CD4-positive, alpha-beta T cell treated with Interleukin-6 at 100 ng/mL for 8 hours (primary cell): ENCODE measurements around the gene HSD17B10.
A peak's percentile ranks its signal among the peaks of the same experiment; 100 is the strongest.
"Not testable (repeated sequence)": the region's sequence is repeated elsewhere in the genome, so short reads cannot be mapped to it uniquely, and the experiment has no call there.

Experiments used
- DNase-seq: peaks from one replicate; pipeline ENCODE4 v3.0.0-alpha.2; 2020; ENCODE audit warnings: mixed read lengths, low spot score

Gene HSD17B10

DNA sequence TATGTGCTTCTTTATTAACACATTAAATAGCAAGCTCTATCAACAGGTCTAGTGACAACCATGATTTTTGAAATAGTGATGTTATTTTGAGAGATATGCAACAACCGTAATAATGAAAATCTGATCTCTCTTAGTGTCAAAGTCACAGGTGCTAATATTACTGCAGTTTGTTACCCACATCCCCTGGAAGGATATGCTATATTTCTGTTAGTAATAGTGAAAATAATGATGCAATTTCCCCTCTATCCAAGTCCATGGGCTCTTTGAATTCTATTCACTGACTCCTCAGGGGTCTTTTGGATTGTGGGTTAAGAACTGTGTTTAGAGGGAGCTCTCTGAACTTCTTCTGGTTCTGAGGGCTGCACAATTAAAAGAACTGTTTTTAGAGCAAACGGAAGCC, 3.0 kb upstream of the HSD17B10 start:
- DNase-seq: no peak

GRCh38 chrX:53435997-53436396, 1.8 kb upstream of the HSD17B10 start:
- peak; percentile 77 for DNase-seq

DNA sequence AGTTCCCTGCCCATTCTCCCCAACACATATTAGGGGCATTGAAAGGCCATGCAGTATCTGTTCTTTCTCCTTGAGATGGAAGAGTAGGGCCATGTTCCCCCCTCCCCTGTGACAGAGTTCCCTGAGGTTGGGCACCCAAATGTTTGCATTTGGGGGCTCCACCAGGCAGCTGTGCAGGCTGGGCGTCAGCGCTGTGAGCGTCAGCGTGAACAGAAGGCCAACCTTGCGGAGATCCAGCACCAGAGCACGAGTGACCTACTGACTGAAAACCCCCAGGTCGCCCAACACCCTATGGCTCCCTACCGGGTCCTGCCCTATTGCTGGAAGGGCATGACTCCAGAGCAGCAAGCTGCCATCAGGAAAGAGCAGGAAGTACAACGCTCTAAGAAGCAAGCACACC, 3.9 kb downstream of the HSD17B10 start:
- no peak for DNase-seq

- no peak for DNase-seq
Observed at GRCh38 chrX:53429755-53430154, 4.4 kb downstream of the HSD17B10 start.

- DNase-seq: no peak
Observed at GRCh38 chrX:53422861-53423306, 11.3 kb downstream of the HSD17B10 start, which contains the start of gene RIBC1. RIBC1 (plus strand) TSS chrX:53422873; CDS start chrX:53426277, 3,404 bp downstream.

DNA sequence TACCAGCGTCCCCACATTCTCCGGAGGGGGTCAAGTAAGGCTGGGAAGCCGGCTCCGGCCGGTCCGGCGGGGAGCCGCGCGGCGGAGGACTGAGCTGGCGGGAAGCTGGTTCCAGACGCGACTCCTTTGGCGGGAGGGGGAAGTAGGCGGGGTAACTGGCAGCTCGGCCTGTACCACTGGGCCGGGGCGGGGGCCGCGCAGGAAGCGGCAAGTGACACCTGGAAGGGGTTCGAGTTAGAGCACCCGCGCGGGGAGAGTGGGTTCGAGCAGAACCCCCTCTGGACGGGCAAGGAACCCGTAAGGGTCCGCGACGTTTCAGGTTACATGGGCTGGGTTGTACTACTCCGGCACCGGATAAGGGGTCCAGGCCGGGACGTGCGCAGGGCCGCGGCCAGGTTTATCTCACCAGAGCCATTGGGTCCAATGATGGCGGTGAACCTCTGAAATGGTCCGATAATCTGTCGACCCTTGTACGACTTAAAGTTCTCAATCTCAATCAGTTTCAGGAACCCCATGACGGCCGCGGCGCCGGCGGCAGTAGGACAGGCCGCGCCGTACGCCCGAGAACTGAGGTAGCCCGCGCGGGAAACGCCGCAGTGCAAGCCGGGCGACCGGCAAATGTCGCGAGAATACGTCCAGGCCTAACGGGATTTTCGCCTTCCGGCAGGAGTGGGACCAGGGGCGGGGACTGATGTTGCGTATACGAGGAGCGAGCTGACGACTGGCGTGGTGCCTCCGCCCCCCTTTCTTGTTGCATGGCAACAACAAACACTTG, 11.9 kb downstream of the HSD17B10 start, which contains the start of gene SMC1A:
Gene SMC1A, minus strand, starts transcription at position 569 of the 775 bp plus-strand sequence. Its CDS starts 54 bp downstream, at position 515.
- peak; percentile 99 for DNase-seq

DNA sequence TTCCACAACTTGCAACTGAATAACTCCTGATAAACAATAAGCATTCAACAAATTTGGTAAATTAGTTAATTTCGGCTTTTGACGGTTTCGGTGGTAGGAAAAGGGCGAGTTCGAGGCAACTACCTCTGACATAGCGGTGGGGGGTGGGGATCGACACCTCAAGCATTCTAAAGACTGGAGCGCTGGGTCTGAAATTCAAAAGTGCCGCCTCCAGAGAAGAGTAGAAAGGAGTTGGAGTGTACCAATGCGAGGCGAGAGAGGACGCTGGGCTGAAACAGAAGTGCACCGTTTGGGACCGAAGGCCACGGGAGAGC, 12.4 kb downstream of the HSD17B10 start:
- DNase-seq: no peak

DNA sequence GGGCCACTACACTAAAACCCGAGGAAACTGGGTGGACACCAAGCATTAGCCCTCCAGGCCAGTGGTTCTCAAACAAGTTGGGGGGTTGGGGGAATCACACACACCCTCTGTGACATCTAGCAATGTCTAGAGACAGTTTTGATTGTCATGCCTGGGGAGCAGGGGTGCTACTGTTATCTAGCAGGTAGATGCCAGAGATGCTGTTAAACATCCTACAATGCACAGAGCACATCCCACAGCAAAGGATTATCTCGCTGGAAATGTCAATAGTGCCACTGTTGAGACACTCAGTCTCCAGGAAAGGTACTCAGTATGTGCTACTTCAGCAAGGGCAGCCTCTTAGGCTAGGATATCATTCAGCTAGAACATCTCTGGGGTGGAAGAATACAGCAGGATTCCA, 13.0 kb downstream of the HSD17B10 start:
- DNase-seq: no peak

DNA sequence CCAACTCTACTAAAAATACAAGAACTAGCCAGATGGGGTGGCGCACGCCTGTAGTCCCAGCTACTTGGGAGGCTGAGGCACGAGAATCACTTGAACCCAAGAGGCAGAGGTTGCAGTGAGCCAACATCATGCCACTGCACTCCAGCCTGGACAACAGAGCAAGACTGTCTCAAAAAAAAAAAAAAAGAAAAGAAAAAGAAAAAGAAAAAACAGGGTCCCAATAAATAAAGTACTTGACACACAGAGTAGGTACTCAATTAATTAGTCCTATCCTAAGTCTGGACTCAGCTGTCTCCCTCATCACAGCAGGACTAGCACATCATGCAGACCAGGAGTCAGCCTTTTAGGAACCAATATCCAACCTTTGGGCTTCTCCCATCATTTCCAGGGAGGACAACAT, 13.8 kb downstream of the HSD17B10 start:
- not testable (repeated sequence) for DNase-seq

DNA sequence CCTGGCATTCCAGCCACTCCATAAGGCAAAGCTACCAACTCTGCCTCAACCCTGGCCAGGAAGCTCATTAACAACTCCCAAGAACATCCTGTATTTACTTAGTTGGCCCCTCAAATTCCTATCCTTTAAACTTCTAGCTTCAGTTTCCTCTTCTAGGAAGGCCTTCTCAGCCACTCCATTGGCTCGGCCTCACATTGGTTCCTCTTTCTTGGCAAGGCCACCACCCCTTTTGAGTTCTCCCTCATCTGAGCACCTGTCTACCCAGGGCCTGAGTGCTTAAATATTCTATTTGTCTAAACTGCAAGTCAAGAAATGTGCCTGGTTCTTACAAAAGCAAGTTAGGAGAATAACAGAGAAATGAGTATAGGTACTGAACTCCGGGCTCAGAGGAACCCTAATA, 21.7 kb downstream of the HSD17B10 start:
- no peak for DNase-seq

DNA sequence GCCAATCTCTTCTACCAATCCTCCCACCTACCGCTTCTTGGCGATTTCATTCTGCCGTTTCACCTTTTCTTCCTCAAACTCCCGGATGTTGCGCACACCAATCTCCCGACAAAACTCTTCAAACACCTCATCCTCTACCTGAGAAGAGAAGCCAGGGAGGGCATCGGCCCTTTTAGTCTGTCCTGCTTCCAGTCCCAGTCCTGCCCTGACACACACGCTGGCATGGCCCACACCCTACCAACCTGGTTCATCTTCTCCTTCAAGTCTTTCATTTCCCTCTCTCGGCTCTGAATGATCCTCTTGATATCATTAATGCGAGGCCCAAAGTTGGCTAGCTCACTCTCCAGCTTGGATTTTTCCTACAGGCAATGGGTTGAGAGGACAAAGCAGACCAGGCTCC, 30.6 kb downstream of the HSD17B10 start:
- DNase-seq: no peak

- no peak for DNase-seq
Observed at GRCh38 chrX:53398216-53398615, 36.0 kb downstream of the HSD17B10 start.

DNA sequence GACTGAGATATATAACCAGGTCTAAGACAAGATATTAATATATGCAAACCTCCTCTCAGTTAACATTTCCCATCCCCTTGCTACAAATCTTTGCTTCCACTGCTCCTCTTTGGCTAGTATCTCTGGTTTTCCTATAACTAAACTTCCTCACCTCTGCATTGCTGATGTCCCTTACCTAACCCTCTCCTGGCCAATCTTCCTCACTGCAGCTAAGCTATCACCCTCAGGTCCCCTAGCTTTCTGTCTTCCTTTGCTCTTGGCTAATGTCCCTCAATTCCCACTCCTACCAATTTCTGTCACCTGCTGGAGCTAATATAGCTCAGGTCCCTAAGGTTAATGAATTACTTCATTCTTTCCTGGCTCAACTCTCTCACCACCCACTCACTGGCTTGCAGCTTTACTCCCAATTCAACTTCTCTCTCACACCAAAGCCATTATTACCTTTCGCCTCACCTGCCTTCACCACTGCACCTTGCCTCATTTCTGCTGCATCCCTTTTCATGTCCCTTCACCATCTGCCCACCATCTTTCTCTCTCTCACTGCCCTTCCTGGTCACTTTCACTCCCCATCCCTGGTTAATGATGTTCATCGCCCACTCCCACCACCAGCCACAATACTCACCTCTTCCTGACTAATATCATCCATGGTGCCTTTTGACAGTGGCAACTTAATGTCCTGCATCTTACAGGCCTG, 38.4 kb downstream of the HSD17B10 start:
- no peak for DNase-seq

DNA sequence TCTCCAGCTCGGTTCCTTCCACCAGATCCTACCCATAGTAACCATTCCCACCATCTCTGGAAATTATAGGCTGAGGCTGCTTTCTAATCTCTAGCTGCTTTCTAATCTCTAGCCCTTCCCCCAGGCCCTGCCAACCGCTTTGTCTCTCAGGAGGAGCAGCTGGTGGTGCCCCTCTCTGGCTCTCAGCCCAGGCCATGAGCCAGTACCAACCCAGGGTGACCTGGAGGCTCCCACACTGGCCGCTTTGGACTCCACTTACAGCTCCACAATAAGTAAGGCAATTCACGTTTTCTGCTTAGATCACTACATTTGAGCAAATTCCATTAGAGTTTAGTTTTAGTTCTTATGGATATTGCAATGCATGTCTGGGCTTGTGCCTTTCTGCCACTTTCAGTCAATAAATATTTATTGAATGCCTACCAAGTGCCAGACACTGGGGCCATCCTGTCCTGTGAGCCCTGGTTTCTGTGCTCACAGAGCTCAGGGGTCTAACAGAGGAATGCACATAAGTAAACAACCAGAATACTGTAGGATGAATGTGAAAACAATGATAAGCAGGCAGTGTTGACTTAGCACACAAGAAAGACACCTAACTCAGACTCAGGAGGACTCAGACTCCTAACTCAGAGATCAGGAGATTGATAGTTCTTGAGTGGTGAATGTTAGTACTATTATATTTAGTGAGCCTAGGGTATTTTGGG, 50.6 kb downstream of the HSD17B10 start:
- DNase-seq: no peak
